Measurements from ENCODE around the gene ZCCHC10.
A peak's percentile ranks its signal among the peaks of the same experiment; 100 is the strongest.
"Not testable (repeated sequence)": the region's sequence is repeated elsewhere in the genome, so short reads cannot be mapped to it uniquely, and the experiment has no call there.

Gene ZCCHC10

DNA sequence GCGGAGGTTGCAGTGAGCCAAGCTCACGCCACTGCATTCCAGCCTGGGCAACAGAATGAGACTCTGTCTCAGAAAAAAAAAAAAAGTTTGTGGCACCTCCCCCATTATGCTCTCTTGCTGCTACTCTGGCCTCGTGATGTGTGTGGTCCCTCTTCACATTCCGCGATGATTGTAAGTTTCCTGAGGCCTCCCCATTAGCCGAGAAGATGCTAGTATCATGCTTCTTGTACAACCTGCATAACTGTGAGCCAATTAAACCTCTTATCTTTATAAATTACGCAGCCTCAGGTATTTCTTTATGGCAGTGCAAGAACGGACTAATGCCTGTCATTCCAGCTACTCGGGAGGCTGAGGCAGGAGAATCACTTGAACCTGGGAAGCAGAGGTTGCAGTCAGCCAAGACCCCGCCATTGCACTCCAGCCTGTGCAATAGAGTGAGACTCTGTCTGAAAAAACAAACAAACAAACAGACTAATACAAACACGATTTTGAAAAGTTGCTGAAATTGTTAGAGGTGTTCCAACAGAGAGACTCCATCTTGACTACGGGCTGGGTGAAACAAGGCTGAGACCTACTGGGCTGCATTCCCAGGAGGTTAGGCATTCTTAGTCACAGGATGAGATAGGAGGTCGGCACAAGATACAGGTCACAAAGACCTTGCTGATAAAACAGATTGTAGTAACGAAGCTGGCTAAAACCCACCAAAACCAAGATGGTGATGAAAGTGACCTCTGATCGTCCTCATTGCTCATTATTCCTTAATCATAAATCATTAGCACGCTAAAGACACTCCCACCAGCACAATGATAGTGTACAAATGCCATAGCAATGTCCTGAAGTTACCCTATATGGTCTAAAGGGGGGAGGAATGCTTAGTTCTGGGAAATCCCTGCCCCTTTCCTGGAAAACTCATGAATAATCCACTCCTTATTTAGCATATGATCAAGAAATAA, 54.6 kb downstream of the ZCCHC10 start:
- no peak for DNase-seq

GRCh38 chr5:132965120-132965519, 61.2 kb downstream of the ZCCHC10 start:
- no peak for DNase-seq

GRCh38 chr5:132963171-132964104, 62.9 kb downstream of the ZCCHC10 start, which contains the start of gene AFF4:
Gene AFF4, minus strand, starts transcription at chr5:132963634. Its CDS starts 26,445 bp downstream, at chr5:132937189.
- peak; percentile 92 for DNase-seq

DNA sequence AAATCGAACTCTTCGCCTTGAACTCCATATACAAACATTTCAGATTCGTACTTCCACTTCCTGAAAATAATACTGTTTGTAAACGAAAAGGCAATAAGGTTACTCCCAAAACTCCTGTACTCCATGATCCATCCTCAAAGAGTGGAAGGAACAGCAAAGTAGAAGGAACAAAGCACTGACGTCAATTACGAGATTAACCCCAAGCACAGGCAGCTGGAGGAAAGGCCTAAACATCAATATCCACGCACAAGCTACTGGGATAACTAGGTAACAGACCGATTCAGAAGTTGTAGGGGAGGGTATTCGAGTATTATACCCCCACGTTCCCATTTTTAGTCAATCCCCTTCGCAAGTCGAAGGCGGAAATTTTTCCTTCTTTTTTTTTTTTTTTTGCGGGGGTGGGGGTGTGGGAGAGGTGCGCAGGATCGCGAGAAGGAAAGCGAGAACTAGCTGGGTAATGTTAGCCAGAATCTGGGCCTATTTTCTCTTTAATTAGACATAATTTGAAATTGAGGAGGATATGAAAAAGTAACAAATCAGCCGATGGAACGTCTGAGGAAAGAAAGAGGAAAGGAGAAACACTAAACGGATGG, 63.8 kb downstream of the ZCCHC10 start:
- DNase-seq = peak; percentile 23

- no peak for DNase-seq
Observed at GRCh38 chr5:132961887-132962286, 64.5 kb downstream of the ZCCHC10 start.

DNA sequence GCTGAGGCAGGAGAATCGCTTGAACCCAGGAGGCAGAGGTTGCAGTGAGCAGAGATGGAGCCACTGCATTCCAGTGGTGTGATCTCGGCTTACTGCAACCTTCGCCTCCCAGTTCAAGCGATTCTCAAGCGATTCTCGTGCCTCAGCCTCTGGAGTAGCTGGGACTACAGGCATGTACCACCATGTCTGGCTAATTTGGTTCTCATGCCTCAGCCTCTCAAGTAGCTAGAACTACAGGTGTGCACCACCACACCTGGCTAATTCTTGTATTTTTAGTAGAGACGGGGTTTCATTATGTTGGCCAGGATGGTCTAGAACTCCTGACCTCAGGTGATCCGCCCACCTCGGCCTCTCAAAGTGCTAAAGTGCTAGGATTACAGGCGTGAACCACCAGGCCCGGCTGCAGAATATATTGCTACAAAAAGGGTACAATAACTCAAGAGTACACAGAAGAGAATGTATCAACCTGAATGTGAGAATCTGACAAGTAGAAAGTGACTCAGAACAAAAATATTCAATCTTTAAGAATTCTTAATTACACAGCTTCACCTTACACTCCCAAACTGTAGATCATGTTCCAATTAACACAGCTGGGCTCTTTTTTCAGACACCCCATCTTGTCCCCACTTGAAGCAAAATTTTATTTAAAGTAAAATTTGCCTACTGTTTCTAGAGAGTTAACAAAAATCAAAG, 65.1 kb downstream of the ZCCHC10 start:
- not testable (repeated sequence) for DNase-seq

- DNase-seq = not testable (repeated sequence)
Observed at GRCh38 chr5:132956166-132956799, 70.1 kb downstream of the ZCCHC10 start.

- DNase-seq = no peak
Observed at GRCh38 chr5:132953710-132954109, 72.6 kb downstream of the ZCCHC10 start.

DNA sequence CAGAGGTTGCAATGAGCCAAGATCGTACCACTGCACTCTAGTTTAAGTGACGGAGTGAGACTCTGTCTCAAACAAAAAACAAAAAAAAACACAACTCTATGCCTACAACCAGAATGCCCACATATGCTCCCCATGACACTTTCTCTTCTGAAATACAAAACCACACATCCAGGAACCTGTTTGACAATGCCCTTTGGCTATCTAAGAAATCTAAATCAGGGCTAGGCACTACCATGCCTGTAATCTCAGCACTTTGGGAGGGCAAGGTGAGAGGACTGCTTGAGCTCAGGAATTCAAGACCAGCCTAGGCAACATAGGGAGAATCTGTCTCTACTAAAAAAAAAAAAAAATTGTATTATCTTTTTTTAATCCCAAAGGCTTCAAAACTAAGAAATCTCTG, 73.5 kb downstream of the ZCCHC10 start:
- DNase-seq = no peak

- DNase-seq = no peak
Observed at GRCh38 chr5:132951897-132952296, 74.5 kb downstream of the ZCCHC10 start.

DNA sequence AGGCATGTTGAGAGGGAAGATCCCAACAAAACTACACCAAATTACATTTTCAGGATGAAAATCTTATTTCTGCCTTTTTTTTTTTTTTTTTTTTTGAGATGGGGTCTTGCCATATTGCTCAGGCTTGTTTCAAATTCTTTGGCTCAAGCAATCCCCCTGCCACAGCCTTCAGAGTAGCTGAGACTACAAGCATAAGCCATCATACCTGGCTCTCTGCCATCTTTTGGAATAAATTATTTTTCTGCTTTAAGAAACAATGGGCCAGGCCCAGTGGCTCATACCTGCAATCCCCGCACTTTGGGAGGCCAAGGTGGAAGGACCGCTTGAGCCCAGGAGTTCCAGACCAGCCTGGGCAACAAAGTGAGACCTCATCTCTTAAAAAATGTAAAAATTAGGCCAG, 77.2 kb downstream of the ZCCHC10 start:
- DNase-seq = no peak

DNA sequence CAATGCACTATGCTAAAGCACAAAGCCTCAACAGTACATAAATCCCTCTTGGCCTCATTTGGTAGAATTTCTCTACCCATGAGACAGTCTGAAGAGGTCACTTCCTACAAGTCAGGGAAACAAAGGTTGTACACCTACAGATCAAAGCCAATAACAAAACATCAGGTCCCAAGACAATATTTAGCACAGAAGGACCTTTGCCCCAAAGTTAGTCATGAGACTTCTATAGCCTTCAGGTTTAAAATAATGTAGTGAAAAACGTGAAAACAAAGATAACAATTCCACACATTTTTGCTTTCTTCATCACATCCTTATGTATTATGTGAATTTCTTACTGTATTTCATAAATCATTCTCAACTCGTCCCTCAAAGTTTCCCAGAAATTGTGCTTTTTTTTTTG, 78.7 kb downstream of the ZCCHC10 start:
- no peak for DNase-seq
